MM.1S (cell line): ENCODE measurements around the gene ARAP3.
"Not testable (repeated sequence)": the region's sequence is repeated elsewhere in the genome, so short reads cannot be mapped to it uniquely, and the experiment has no call there.

Source experiments
- DNase-seq: peaks from one replicate; pipeline ENCODE4 v3.0.0-alpha.2; 2015
- H2AFZ ChIP-seq: fragments of 300-600 bp; sonication (generic); 2 replicates; pipeline ENCODE4 v1.6.0; 2016; ENCODE audit warnings: antibody characterized with exemption, low read length
- H3F3A ChIP-seq: fragments of 300-600 bp; sonication (generic); 2 replicates; pipeline ENCODE4 v1.6.1; 2016; ENCODE audit warnings: mild to moderate bottlenecking, antibody characterized with exemption, low read length, moderate library complexity, mixed read lengths; ENCODE audit not compliant: insufficient read depth
- H3K27ac ChIP-seq: fragments of 300-600 bp; sonication (generic); 2 replicates; pipeline ENCODE4 v1.5.1; 2016; ENCODE audit warnings: mild to moderate bottlenecking, low read length
- H3K27me3 ChIP-seq: fragments of 300-600 bp; sonication (generic); replicated peaks from 2 replicates; pipeline ENCODE4 v1.6.0; 2016; ENCODE audit warnings: low read length; ENCODE audit not compliant: insufficient read depth
- H3K36me3 ChIP-seq: fragments of 300-600 bp; sonication (generic); replicated peaks from 2 replicates; pipeline ENCODE4 v1.6.1; 2016; ENCODE audit warnings: mild to moderate bottlenecking, low read length, mixed read lengths; ENCODE audit not compliant: insufficient read depth
- H3K4me1 ChIP-seq: fragments of 300-600 bp; sonication (generic); 2 replicates; pipeline ENCODE4 v1.6.1; 2016; ENCODE audit warnings: low read length, mixed read lengths
- H3K4me2 ChIP-seq: fragments of 300-600 bp; sonication (generic); 2 replicates; pipeline ENCODE4 v1.6.0; 2016; ENCODE audit warnings: low read depth, low read length
- H3K4me3 ChIP-seq: fragments of 300-600 bp; sonication (generic); 2 replicates; pipeline ENCODE4 v1.5.1; 2016; ENCODE audit warnings: low read length, mixed read lengths
- H3K79me2 ChIP-seq: fragments of 300-600 bp; sonication (generic); 2 replicates; pipeline ENCODE4 v1.6.1; 2016; ENCODE audit warnings: mixed run types, low read length, mixed read lengths
- H3K9ac ChIP-seq: fragments of 300-600 bp; sonication (generic); 2 replicates; pipeline ENCODE4 v1.6.1; 2016; ENCODE audit warnings: low read length, mixed read lengths
- H3K9me2 ChIP-seq: fragments of 300-600 bp; sonication (generic); replicated peaks from 2 replicates; pipeline ENCODE4 v1.6.1; 2016; ENCODE audit warnings: mild to moderate bottlenecking, low read length, mixed read lengths; ENCODE audit not compliant: insufficient read depth
- H3K9me3 ChIP-seq: fragments of 300-600 bp; sonication (generic); replicated peaks from 2 replicates; pipeline ENCODE4 v1.6.1; 2016; ENCODE audit warnings: mild to moderate bottlenecking, low read length, mixed read lengths; ENCODE audit not compliant: insufficient read depth
- H4K20me1 ChIP-seq: fragments of 300-600 bp; sonication (generic); 2 replicates; pipeline ENCODE4 v1.6.1; 2016; ENCODE audit warnings: mild to moderate bottlenecking, low read length, moderate library complexity, mixed read lengths; ENCODE audit not compliant: insufficient read depth
- CTCF ChIP-seq: fragments of 300-600 bp; sonication (generic); IDR thresholded peaks from 2 replicates; pipeline ENCODE4 v1.5.1; 2016; ENCODE audit warnings: antibody characterized with exemption, low read length, mixed read lengths
- EZH2 ChIP-seq: fragments of 300-600 bp; sonication (generic); optimal IDR thresholded peaks from 2 replicates; pipeline ENCODE3; 2017; ENCODE audit warnings: low read depth, mild to moderate bottlenecking, antibody characterized with exemption, low read length, mixed read lengths
- EZH2phosphoT487 ChIP-seq: fragments of 300-600 bp; sonication (generic); IDR thresholded peaks from 2 replicates; pipeline ENCODE4 v1.6.1; 2018; ENCODE audit warnings: antibody characterized with exemption, low read length

ARAP3 gene

GRCh38 chr5:141611289-141611688, 70.7 kb downstream of the ARAP3 start:
- no peaks in the 10 kb centered on the region; the same call in 1 of the 2 replicates for H4K20me1 ChIP-seq
- H3K4me3 ChIP-seq = no peak overlapping the region
- no peak overlapping the region for H3K9ac ChIP-seq
- no peaks in the 10 kb centered on the region for H3K9me2 ChIP-seq
- H3K4me2 ChIP-seq = no peak overlapping the region
- peaks cover 99% of the 10 kb centered on the region for H3K79me2 ChIP-seq
- H3K4me1 ChIP-seq = peaks cover 11% of the 10 kb centered on the region
- no peak overlapping the region for H2AFZ ChIP-seq
- no peaks in the 10 kb centered on the region for H3K36me3 ChIP-seq
- TF ChIP-seq CTCF = no peak
- no peak for TF ChIP-seq EZH2
- TF ChIP-seq EZH2phosphoT487 = no peak
- H3K9me3 ChIP-seq = no peaks in the 10 kb centered on the region
- H3K27me3 ChIP-seq = no peaks in the 10 kb centered on the region
- H3K27ac ChIP-seq = no peak overlapping the region
- H3F3A ChIP-seq = peaks cover 9% of the 10 kb centered on the region; the same call in 1 of the 2 replicates
- no peak for DNase-seq

- Histone ChIP-seq H3K79me2 (peaks cover 92% of the 10 kb centered on the region), H3K4me1 (peaks cover 22% of the 10 kb centered on the region)
Observed at GRCh38 chr5:141609921-141610320, 72.1 kb downstream of the ARAP3 start.

GRCh38 chr5:141609044-141609443, 73.0 kb downstream of the ARAP3 start:
- Histone ChIP-seq H3K4me3 (no peak overlapping the region), H3K27me3 (no peaks in the 10 kb centered on the region), H3K4me2 (no peak overlapping the region), H3K27ac (no peak overlapping the region), H3K4me1 (peaks cover 31% of the 10 kb centered on the region), H3K9me3 (no peaks in the 10 kb centered on the region), H2AFZ (no peak overlapping the region), H3K9ac (no peak overlapping the region), H3K9me2 (no peaks in the 10 kb centered on the region), H3K79me2 (peaks cover 92% of the 10 kb centered on the region), H3F3A (peaks cover 22% of the 10 kb centered on the region), H3K36me3 (no peaks in the 10 kb centered on the region), H4K20me1 (no peaks in the 10 kb centered on the region; the same call in 1 of the 2 replicates)
- no peak for DNase-seq
- no peak for TF ChIP-seq EZH2
- no peak for TF ChIP-seq CTCF
- TF ChIP-seq EZH2phosphoT487 = no peak

More at GRCh38 chr5:141609921-141610320, 72.1 kb downstream of the ARAP3 start:
- H4K20me1 ChIP-seq, H3K27ac ChIP-seq, H3K4me3 ChIP-seq, H3K36me3 ChIP-seq, H3K27me3 ChIP-seq, H3K9ac ChIP-seq, DNase-seq, H2AFZ ChIP-seq, H3K4me2 ChIP-seq, H3K9me2 ChIP-seq, H3K9me3 ChIP-seq: not testable (repeated sequence)
- peaks cover 22% of the 10 kb centered on the region for H3F3A ChIP-seq

- H3K36me3 ChIP-seq = no peaks in the 10 kb centered on the region
- H2AFZ ChIP-seq = no peak overlapping the region
- no peak for DNase-seq
- H3K79me2 ChIP-seq = peaks cover 92% of the 10 kb centered on the region
- H4K20me1 ChIP-seq = no peaks in the 10 kb centered on the region
- H3K9ac ChIP-seq = no peak overlapping the region
- H3K4me2 ChIP-seq = no peak overlapping the region
- TF ChIP-seq CTCF (no peak), EZH2 (no peak), EZH2phosphoT487 (no peak)
- H3K9me2 ChIP-seq = no peaks in the 10 kb centered on the region
- H3F3A ChIP-seq = peaks cover 22% of the 10 kb centered on the region
- H3K27ac ChIP-seq = no peak overlapping the region
- peaks cover 36% of the 10 kb centered on the region for H3K4me1 ChIP-seq
- H3K4me3 ChIP-seq = no peak overlapping the region
- no peaks in the 10 kb centered on the region for H3K27me3 ChIP-seq
- no peaks in the 10 kb centered on the region for H3K9me3 ChIP-seq
Observed at GRCh38 chr5:141608557-141608956, 73.5 kb downstream of the ARAP3 start.
